ENCODE data around the gene CDH6. TPM values are rescaled to one million over a fixed set of nuclear protein-coding genes. Genes with fewer than 3 reads are reported as not detected.

The CDH6 gene
- total RNA-seq, 1 donor from 2014 or later, result 6.5 TPM

- no peaks in the 10 kb centered on the region for H3K9me3 ChIP-seq
- no peaks in the 10 kb centered on the region for H3K36me3 ChIP-seq
- TF ChIP-seq CTCF (IDR thresholded peaks at IDR 0.05), result no peak
- DNase-seq (ENCODE audit: low spot score in 2 of 2), result no peak
- H3K27me3 ChIP-seq, result no peaks in the 10 kb centered on the region
- H3K4me1 ChIP-seq, result no peaks in the 10 kb centered on the region
- no peak overlapping the region for H3K27ac ChIP-seq
- H3K4me3 ChIP-seq, result no peak overlapping the region
- intact Hi-C loops (cut with DNase I), result no loop called here
These were observed 178.6 kb downstream of the CDH6 start for GRCh38 chr5:31372124-31372523.

GRCh38 chr5:31375999-31376720 lies 182.7 kb downstream of the CDH6 start:
- no peaks in the 10 kb centered on the region for H3K4me1 ChIP-seq
- no peak overlapping the region for H3K27ac ChIP-seq
- no peaks in the 10 kb centered on the region for H3K36me3 ChIP-seq
- TF ChIP-seq CTCF (IDR thresholded peaks at IDR 0.05), result no peak
- H3K4me3 ChIP-seq, result no peak overlapping the region
- no peaks in the 10 kb centered on the region for H3K9me3 ChIP-seq
- intact Hi-C loops (cut with DNase I), result no loop called here
- H3K27me3 ChIP-seq, result no peaks in the 10 kb centered on the region
- DNase-seq (ENCODE audit: low spot score in 2 of 2), result no peak

GRCh38 chr5:31377274-31377946 lies 183.9 kb downstream of the CDH6 start:
- Histone ChIP-seq H3K4me3 (no peak overlapping the region), H3K9me3 (no peaks in the 10 kb centered on the region), H3K27me3 (no peaks in the 10 kb centered on the region), H3K36me3 (no peaks in the 10 kb centered on the region), H3K4me1 (no peaks in the 10 kb centered on the region), H3K27ac (no peak overlapping the region)
- intact Hi-C loops (cut with DNase I), result no loop called here
- no peak for TF ChIP-seq CTCF (IDR thresholded peaks at IDR 0.05)
- DNase-seq (ENCODE audit: low spot score in 2 of 2), result no peak

GRCh38 chr5:31378136-31378535 lies 184.7 kb downstream of the CDH6 start:
- no peak overlapping the region for H3K27ac ChIP-seq
- intact Hi-C loops (cut with DNase I), result no loop called here
- TF ChIP-seq CTCF (IDR thresholded peaks at IDR 0.05), result no peak
- no peak overlapping the region for H3K4me3 ChIP-seq
- no peaks in the 10 kb centered on the region for H3K36me3 ChIP-seq
- H3K4me1 ChIP-seq, result no peaks in the 10 kb centered on the region
- no peak for DNase-seq (ENCODE audit: low spot score in 2 of 2)
- no peaks in the 10 kb centered on the region for H3K27me3 ChIP-seq
- H3K9me3 ChIP-seq, result no peaks in the 10 kb centered on the region
